ENCODE measurements around the gene SLC16A8. TPM values are rescaled to one million over a fixed set of nuclear protein-coding genes. Genes with fewer than 3 reads are reported as not detected.
A peak's percentile ranks its signal among the peaks of the same experiment; 100 is the strongest.

SLC16A8 gene
- total RNA-seq, 1 donor, result not detected

- no peaks in the 10 kb centered on the region for H3K36me3 ChIP-seq (ENCODE audit: insufficient read depth, low read length)
- DNase-seq (ENCODE audit: insufficient read length, low spot score, missing footprints), result peak; percentile 67
Measured at GRCh38 chr22:38110863-38111852, 27.2 kb upstream of the SLC16A8 start.

DNA sequence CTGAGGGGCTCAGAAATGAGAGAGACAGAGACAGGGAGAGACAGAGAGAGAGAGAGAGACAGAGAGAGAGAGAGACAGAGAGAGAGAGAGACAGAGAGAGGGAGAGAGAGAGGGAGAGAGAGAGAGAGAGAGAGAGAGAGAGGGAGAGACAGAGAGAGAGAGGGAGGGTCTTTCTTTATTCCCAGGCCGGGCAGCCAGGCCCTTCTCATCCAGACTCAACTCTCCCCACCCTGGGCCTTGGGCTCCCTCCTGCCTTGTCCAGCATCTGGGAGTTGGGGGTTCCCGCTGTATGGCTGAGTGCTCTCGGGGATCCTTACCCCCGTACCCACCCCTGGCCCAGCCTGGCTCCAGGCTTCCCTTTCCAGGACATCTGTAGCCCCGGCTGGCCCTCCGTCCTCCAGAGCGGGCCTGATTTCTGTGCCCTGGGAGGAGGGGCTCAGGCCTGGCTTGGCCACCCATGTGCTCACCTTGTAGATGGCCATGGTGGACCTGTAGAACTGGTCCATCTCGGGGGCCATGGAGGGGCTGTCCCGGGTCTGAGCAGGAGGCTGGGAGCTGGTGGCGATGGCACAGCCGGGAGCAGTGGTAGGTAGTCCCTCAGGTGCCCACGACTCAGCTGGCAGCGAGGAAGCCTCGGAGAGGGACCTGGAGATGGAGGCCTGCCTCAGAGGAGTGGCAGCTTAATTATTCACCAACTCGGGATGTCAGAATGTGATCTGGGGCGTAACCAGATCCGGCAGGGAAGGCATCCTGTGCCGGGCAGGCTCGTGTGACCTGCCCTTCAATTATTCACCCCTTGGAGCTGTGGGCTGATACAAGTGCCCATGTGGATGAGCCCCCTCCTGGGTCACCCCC lies 26.3 kb upstream of the SLC16A8 start, which contains the start of gene BAIAP2L2:
Gene BAIAP2L2 (minus strand): TSS at position 677 of the 855 bp plus-strand sequence. CDS start 159 bp downstream, at position 518.
- Histone ChIP-seq H3K4me2 (ENCODE audit: insufficient read depth, low read length) (no peak within 1 kb of the TSS), H3K36me3 (ENCODE audit: insufficient read depth, low read length) (no peaks in the 10 kb centered on the region), H3K27ac (ENCODE audit: low read depth, low read length) (no peak within 1 kb of the TSS), H3K4me1 (ENCODE audit: insufficient read depth, low read length) (no peaks in the 10 kb centered on the region), H2AFZ (ENCODE audit: low read length) (no peak within 1 kb of the TSS), H4K20me1 (ENCODE audit: insufficient read depth, low read length) (no peaks in the 10 kb centered on the region), H3K4me3 (ENCODE audit: insufficient read depth, low read length) (no peak within 1 kb of the TSS), H3K9me3 (ENCODE audit: low read depth, low read length) (no peaks in the 10 kb centered on the region), H3K79me2 (ENCODE audit: insufficient read depth, low read length) (no peaks in the 10 kb centered on the region), H3K27me3 (ENCODE audit: insufficient read depth, low read length) (no peaks in the 10 kb centered on the region)
- DNase-seq (ENCODE audit: insufficient read length, low spot score, missing footprints), result peak; percentile 81
- TF ChIP-seq, protein P1, sequence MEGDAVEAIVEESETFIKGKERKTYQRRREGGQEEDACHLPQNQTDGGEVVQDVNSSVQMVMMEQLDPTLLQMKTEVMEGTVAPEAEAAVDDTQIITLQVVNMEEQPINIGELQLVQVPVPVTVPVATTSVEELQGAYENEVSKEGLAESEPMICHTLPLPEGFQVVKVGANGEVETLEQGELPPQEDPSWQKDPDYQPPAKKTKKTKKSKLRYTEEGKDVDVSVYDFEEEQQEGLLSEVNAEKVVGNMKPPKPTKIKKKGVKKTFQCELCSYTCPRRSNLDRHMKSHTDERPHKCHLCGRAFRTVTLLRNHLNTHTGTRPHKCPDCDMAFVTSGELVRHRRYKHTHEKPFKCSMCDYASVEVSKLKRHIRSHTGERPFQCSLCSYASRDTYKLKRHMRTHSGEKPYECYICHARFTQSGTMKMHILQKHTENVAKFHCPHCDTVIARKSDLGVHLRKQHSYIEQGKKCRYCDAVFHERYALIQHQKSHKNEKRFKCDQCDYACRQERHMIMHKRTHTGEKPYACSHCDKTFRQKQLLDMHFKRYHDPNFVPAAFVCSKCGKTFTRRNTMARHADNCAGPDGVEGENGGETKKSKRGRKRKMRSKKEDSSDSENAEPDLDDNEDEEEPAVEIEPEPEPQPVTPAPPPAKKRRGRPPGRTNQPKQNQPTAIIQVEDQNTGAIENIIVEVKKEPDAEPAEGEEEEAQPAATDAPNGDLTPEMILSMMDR (IDR thresholded peaks at IDR 0.05; ENCODE audit: extremely low read depth, low read depth, low read length), result no peak

More at GRCh38 chr22:38110863-38111852, 27.2 kb upstream of the SLC16A8 start:
- no peaks in the 10 kb centered on the region for H3K9me3 ChIP-seq (ENCODE audit: low read depth, low read length)
- H3K4me1 ChIP-seq (ENCODE audit: insufficient read depth, low read length), result no peaks in the 10 kb centered on the region
- TF ChIP-seq, protein P1 (IDR thresholded peaks at IDR 0.05; ENCODE audit: extremely low read depth, low read depth, low read length), result no peak
- no peak overlapping the region for H2AFZ ChIP-seq (ENCODE audit: low read length)
- no peak overlapping the region for H3K4me3 ChIP-seq (ENCODE audit: insufficient read depth, low read length)
- no peak overlapping the region for H3K27ac ChIP-seq (ENCODE audit: low read depth, low read length)
- H4K20me1 ChIP-seq (ENCODE audit: insufficient read depth, low read length), result no peaks in the 10 kb centered on the region
- no peak overlapping the region for H3K4me2 ChIP-seq (ENCODE audit: insufficient read depth, low read length)
- H3K79me2 ChIP-seq (ENCODE audit: insufficient read depth, low read length), result no peaks in the 10 kb centered on the region
- H3K27me3 ChIP-seq (ENCODE audit: insufficient read depth, low read length), result no peaks in the 10 kb centered on the region

DNA sequence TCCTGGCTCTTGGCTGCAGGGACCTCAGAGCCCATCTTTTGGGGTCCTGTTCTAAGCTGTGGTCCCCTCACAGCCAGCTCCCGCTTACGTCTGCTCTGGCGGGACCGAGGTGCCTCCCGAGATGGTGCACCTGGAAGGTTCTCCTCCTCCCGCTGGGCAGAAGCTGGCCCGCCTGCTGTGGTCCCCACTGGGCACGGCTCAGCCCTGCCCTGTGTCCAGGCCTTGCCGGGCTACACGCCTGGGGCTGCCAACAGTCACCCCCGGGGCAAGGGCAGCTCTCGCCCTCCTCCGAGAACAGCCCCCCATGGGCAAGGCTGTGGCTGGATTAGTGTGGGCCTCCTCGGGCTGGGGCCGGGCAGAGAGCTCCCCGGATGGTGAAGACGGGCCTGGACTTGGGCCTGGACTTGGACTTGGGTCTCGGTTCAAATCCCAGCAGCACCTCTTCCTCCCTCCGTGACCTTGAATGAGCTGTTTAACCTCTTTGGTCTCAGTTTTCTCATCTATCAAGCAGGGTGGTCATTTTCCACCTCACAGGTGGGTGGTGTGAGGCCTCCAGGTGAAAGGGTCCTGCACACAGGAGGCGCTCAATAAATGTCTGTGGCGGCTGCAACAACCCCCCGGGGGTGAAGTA lies 25.5 kb upstream of the SLC16A8 start:
- Histone ChIP-seq H2AFZ (ENCODE audit: low read length) (no peak overlapping the region), H3K36me3 (ENCODE audit: insufficient read depth, low read length) (no peaks in the 10 kb centered on the region), H3K79me2 (ENCODE audit: insufficient read depth, low read length) (no peaks in the 10 kb centered on the region), H4K20me1 (ENCODE audit: insufficient read depth, low read length) (no peaks in the 10 kb centered on the region), H3K4me3 (ENCODE audit: insufficient read depth, low read length) (no peak overlapping the region), H3K4me2 (ENCODE audit: insufficient read depth, low read length) (no peak overlapping the region), H3K27ac (ENCODE audit: low read depth, low read length) (no peak overlapping the region), H3K27me3 (ENCODE audit: insufficient read depth, low read length) (no peaks in the 10 kb centered on the region), H3K4me1 (ENCODE audit: insufficient read depth, low read length) (no peaks in the 10 kb centered on the region), H3K9me3 (ENCODE audit: low read depth, low read length) (no peaks in the 10 kb centered on the region)
- TF ChIP-seq, protein P1 (IDR thresholded peaks at IDR 0.05; ENCODE audit: extremely low read depth, low read depth, low read length), result no peak
- DNase-seq (ENCODE audit: insufficient read length, low spot score, missing footprints), result peak; percentile 74

Measured in osteoblast (primary cell).